Mucosa of descending colon (tissue), 3 donors: ENCODE data around the gene FSTL5. TPM values are rescaled to one million over a fixed set of nuclear protein-coding genes. Genes with fewer than 3 reads are reported as not detected.

ENCODE experiments used
- ATAC-seq: fragments of 200-7000 bp; cut with Tn5 transposase; one replicate; pipeline ENCODE4 v1.9.1; 2020; ENCODE audit warnings: mild to moderate bottlenecking, moderate library complexity
- DNase-seq, 3 donors: peaks; one replicate each; pipeline ENCODE4 v3.0.0-alpha.2; 2020
- H3K36me3 ChIP-seq: fragments of 200-600 bp; one replicate; pipeline ENCODE4 v1.8.0; 2021; ENCODE audit warnings: low read depth, mild to moderate bottlenecking
- H3K4me1 ChIP-seq: fragments of 200-600 bp; one replicate; pipeline ENCODE4 v1.8.0; 2021; ENCODE audit warnings: low read depth, mild to moderate bottlenecking
- H3K4me3 ChIP-seq: fragments of 200-600 bp; one replicate; pipeline ENCODE4 v1.8.0; 2021; ENCODE audit warnings: mild to moderate bottlenecking
- H3K9me3 ChIP-seq: fragments of 200-600 bp; one replicate; pipeline ENCODE4 v1.8.0; 2021; ENCODE audit warnings: mild to moderate bottlenecking
- CTCF ChIP-seq: fragments of 200-600 bp; IDR thresholded peaks from one replicate; pipeline ENCODE4 v1.8.0; 2022; ENCODE audit warnings: antibody characterized with exemption, mild to moderate bottlenecking
- intact Hi-C, 2 donors: fragments of 100-400 bp; cut with DNase I in 1 of 2; cut with micrococcal nuclease in 1 of 2; formaldehyde crosslinking; loops; one replicate each; pipeline versions ENCODE4 v1.11.0 to v1.11.1; 2022; cut with DNase I, micrococcal nuclease
- total RNA-seq, 3 donors: library from RNA; stranded (reverse); fragmentation: NEBNext Ultra II Directional in 2 of 3; extraction: Animal tissue kit (Norgen Biotek cat#: 25700) in 2 of 3; gene quantifications; one replicate each; pipeline versions ENCODE4 v1.2.1 to v1.2.4, GENCODE V29; 2021 to 2023
- donor health status: DM: no; HTN: no; CAD: no; lungs with moderate emphysema.
- donor health status: DM: no; HTN: no; CAD: no.
- donor health status: DM: no; HTN: yes; CAD: no.

FSTL5 gene
- total RNA-seq, 3 donors from 2014 or later = 1.8 TPM; not detected in 2

DNA sequence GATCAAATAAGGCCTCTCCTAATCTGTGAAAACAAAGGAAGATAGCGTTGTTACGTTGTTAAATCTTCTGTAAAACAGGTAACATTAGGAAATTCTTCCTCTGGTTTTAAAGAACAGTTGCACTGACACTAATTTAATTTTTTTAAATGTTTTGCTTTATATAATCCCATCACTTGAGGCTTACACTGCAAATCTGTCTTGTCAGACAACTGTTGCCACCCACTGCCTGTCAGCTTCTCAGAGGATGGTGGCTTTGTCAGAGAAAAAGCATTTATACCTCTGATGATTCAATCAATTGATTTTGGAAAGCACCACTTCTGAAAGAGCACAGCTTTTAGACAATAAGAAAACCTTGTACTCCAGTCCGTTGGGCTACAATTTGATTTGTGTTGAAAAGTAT, 799.1 kb downstream of the FSTL5 start:
- intact Hi-C loops = no loop called here

DNA sequence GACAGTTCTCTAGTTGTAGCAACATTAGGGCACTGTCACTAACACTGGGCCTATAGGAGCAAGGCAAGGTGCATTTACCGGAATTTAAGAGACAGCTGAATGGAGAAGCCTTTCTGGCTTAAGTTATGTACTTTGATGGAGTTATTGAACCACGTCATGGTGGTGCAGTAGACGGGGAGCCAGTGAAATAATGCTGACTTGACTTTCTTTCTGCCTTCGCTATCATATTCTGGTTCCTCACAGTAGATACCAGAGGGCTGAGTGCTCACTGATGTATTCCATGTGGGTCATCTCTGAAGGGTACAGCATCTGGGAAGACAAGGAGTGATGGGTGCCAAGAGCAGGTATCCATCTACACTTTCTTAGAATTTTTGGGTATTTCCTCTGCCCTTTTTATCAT, 802.8 kb downstream of the FSTL5 start:
- no peak for TF ChIP-seq CTCF
- no peaks in the 10 kb centered on the region for H3K9me3 ChIP-seq
- no peak for DNase-seq
- no peaks in the 10 kb centered on the region for H3K36me3 ChIP-seq
- intact Hi-C loops = no loop called here
- ATAC-seq = no peak
- H3K4me3 ChIP-seq = no peak overlapping the region
- no peaks in the 10 kb centered on the region for H3K4me1 ChIP-seq

More for the DNA sequence above, 799.1 kb downstream of the FSTL5 start:
- DNase-seq (no peak), ATAC-seq (no peak)
- TF ChIP-seq CTCF = no peak
- Histone ChIP-seq H3K36me3 (no peaks in the 10 kb centered on the region), H3K9me3 (no peaks in the 10 kb centered on the region), H3K4me3 (no peak overlapping the region), H3K4me1 (no peaks in the 10 kb centered on the region)

GRCh38 chr4:161359491-161359890, 804.3 kb downstream of the FSTL5 start:
- H3K36me3 ChIP-seq = no peaks in the 10 kb centered on the region
- intact Hi-C loops = no loop called here
- ATAC-seq (no peak), DNase-seq (no peak)
- H3K4me1 ChIP-seq = no peaks in the 10 kb centered on the region
- H3K4me3 ChIP-seq = no peak overlapping the region
- H3K9me3 ChIP-seq = no peaks in the 10 kb centered on the region
- no peak for TF ChIP-seq CTCF

- DNase-seq (no peak), ATAC-seq (no peak)
- TF ChIP-seq CTCF = no peak
- intact Hi-C loops = no loop called here
- Histone ChIP-seq H3K36me3 (no peaks in the 10 kb centered on the region), H3K9me3 (no peaks in the 10 kb centered on the region), H3K4me1 (no peaks in the 10 kb centered on the region), H3K4me3 (no peak overlapping the region)
Observed at GRCh38 chr4:161356351-161356750, 807.4 kb downstream of the FSTL5 start.

GRCh38 chr4:161350946-161351345, 812.9 kb downstream of the FSTL5 start:
- H3K4me1 ChIP-seq = no peaks in the 10 kb centered on the region
- H3K36me3 ChIP-seq = no peaks in the 10 kb centered on the region
- no peak for DNase-seq
- no peak overlapping the region for H3K4me3 ChIP-seq
- no peak for TF ChIP-seq CTCF
- no peaks in the 10 kb centered on the region for H3K9me3 ChIP-seq
- ATAC-seq = no peak
- intact Hi-C loops = no loop called here

- intact Hi-C loops = no loop called here
- DNase-seq = no peak
- Histone ChIP-seq H3K36me3 (no peaks in the 10 kb centered on the region), H3K9me3 (no peaks in the 10 kb centered on the region), H3K4me3 (no peak overlapping the region), H3K4me1 (no peaks in the 10 kb centered on the region)
- TF ChIP-seq CTCF = no peak
- no peak for ATAC-seq
Observed at GRCh38 chr4:161345741-161346140, 818.1 kb downstream of the FSTL5 start.
